HepG2 (cell line): Measurements from ENCODE around the gene PLCB1. TPM values are rescaled to one million over a fixed set of nuclear protein-coding genes. Genes with fewer than 3 reads are reported as not detected.

Experiments used
- CAMTA2 ChIP-seq: sonication (generic); formaldehyde crosslinking; IDR thresholded peaks from 2 replicates; pipeline ENCODE4 v1.4.0; 2020; ENCODE audit warnings: mild to moderate bottlenecking, missing genetic modification reagents, borderline replicate concordance
- CCAR2 ChIP-seq: fragments of 200-400 bp; formaldehyde crosslinking; optimal IDR thresholded peaks from 2 replicates; pipeline ENCODE3; 2018; ENCODE audit warnings: low read depth, mild to moderate bottlenecking, low read length, moderate library complexity
- IRF1 ChIP-seq: sonication (generic); formaldehyde crosslinking; IDR thresholded peaks from 2 replicates; pipeline ENCODE4 v1.4.0; 2020; ENCODE audit warnings: low read depth, mild to moderate bottlenecking, missing genetic modification reagents
- KLF12 ChIP-seq: sonication (generic); formaldehyde crosslinking; IDR thresholded peaks from 2 replicates; pipeline ENCODE4 v1.4.0; 2020; ENCODE audit warnings: missing genetic modification reagents, borderline replicate concordance
- KLF9 ChIP-seq: IDR thresholded peaks from 2 replicates; pipeline ENCODE4 v1.6.1; 2016; ENCODE audit warnings: low read depth
- PLRG1 ChIP-seq: fragments of 450-650 bp; conservative IDR thresholded peaks from 2 replicates; pipeline ENCODE4 v1.6.1; 2016
- SRSF1 ChIP-seq: fragments of 200-400 bp; formaldehyde crosslinking; optimal IDR thresholded peaks from 2 replicates; pipeline ENCODE3; 2017; ENCODE audit warnings: mild to moderate bottlenecking, low read depth, low read length, moderate library complexity
- TCF7L2 ChIP-seq: IDR thresholded peaks from 2 replicates; pipeline ENCODE4 v1.6.1; 2011; ENCODE audit warnings: mild to moderate bottlenecking, low read depth, low read length, moderate library complexity
- TFE3 ChIP-seq: IDR thresholded peaks from 2 replicates; pipeline ENCODE4 v1.6.1; 2016
- ZBED4 ChIP-seq: sonication (generic); formaldehyde crosslinking; IDR thresholded peaks from 2 replicates; pipeline ENCODE4 v1.4.0; 2020; ENCODE audit warnings: missing genetic modification reagents, borderline replicate concordance
- ZNF710 ChIP-seq: sonication (generic); formaldehyde crosslinking; IDR thresholded peaks from 2 replicates; pipeline ENCODE4 v1.5.0; 2020; ENCODE audit warnings: mild to moderate bottlenecking, missing genetic modification reagents, borderline replicate concordance
- polyA plus RNA-seq, 8 experiments: library from polyadenylated mRNA; depleted of rRNA in 3 of 8; stranded (reverse) in 7 of 8; unstranded in 1 of 8; fragments of >200 nt; fragmentation: Illumina TruSeq in 4 of 8; extraction: Trizol in 4 of 8; gene quantifications; 2 replicates each; pipeline versions ENCODE4 v1.2.1 to v1.2.3, GENCODE V29; 2011 to 2016; ENCODE audit warnings: low read depth in 4 of 8, missing spikeins in 1 of 8, mixed read lengths in 1 of 8; ENCODE audit not compliant: insufficient read depth in 1 of 8
- total RNA-seq, 5 experiments: library from RNA; depleted of rRNA; stranded (reverse); fragments of >200 nt; fragmentation: Illumina TruSeq; extraction: Trizol; gene quantifications; 2 replicates each; pipeline ENCODE4 v1.2.3, GENCODE V29; 2016; ENCODE audit warnings: low read depth in 1 of 5
- TF ChIP-seq, protein P1 (sequence below): sonication (generic); formaldehyde crosslinking; IDR thresholded peaks from 2 replicates; pipeline ENCODE4 v1.4.0; 2020; ENCODE audit warnings: missing genetic modification reagents, borderline replicate concordance
- TF ChIP-seq, protein P2 (sequence below): sonication (generic); formaldehyde crosslinking; IDR thresholded peaks from 2 replicates; pipeline ENCODE4 v1.4.0; 2020; ENCODE audit warnings: missing genetic modification reagents, low read depth, mild to moderate bottlenecking, borderline replicate concordance
- TF ChIP-seq, protein P3 (sequence below): sonication (generic); formaldehyde crosslinking; IDR thresholded peaks from 2 replicates; pipeline ENCODE4 v1.8.1; 2023; ENCODE audit warnings: mild to moderate bottlenecking, missing genetic modification reagents

Gene PLCB1
- total and polyA plus RNA-seq, 2 of the 13 experiments (the other 11 are each of a cell fraction or from before 2014, with no cell fraction given), result 42.4 to 55.9 TPM

- no peak for TF ChIP-seq IRF1
- TF ChIP-seq CAMTA2, result no peak
- TF ChIP-seq TCF7L2, result peak; percentile 96
- no peak for TF ChIP-seq CCAR2
- no peak for TF ChIP-seq KLF12 (CRISPR knock-in tag)
- TF ChIP-seq SRSF1, result no peak
- no peak for TF ChIP-seq PLRG1
- TF ChIP-seq ZNF710 (CRISPR knock-in tag), result peak; percentile 97
- TF ChIP-seq, protein P1, sequence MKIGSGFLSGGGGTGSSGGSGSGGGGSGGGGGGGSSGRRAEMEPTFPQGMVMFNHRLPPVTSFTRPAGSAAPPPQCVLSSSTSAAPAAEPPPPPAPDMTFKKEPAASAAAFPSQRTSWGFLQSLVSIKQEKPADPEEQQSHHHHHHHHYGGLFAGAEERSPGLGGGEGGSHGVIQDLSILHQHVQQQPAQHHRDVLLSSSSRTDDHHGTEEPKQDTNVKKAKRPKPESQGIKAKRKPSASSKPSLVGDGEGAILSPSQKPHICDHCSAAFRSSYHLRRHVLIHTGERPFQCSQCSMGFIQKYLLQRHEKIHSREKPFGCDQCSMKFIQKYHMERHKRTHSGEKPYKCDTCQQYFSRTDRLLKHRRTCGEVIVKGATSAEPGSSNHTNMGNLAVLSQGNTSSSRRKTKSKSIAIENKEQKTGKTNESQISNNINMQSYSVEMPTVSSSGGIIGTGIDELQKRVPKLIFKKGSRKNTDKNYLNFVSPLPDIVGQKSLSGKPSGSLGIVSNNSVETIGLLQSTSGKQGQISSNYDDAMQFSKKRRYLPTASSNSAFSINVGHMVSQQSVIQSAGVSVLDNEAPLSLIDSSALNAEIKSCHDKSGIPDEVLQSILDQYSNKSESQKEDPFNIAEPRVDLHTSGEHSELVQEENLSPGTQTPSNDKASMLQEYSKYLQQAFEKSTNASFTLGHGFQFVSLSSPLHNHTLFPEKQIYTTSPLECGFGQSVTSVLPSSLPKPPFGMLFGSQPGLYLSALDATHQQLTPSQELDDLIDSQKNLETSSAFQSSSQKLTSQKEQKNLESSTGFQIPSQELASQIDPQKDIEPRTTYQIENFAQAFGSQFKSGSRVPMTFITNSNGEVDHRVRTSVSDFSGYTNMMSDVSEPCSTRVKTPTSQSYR (CRISPR knock-in tag), result peak; percentile 59; the same call in 1 of the 2 replicates
- peak; percentile 64; the same call in 1 of the 2 replicates for TF ChIP-seq ZBED4
- TF ChIP-seq, protein P2, sequence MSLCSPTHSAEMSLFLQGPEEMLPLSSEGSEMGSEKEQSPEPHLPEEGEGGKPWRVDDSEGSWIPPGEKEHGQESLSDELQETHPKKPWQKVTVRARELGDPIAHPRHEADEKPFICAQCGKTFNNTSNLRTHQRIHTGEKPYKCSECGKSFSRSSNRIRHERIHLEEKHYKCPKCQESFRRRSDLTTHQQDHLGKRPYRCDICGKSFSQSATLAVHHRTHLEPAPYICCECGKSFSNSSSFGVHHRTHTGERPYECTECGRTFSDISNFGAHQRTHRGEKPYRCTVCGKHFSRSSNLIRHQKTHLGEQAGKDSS (CRISPR knock-in tag), result 0 out of 2 replicates have a peak, but pooled peaks have one; percentile 41
- peak; percentile 59 for TF ChIP-seq TFE3 (CRISPR knock-in tag)
- TF ChIP-seq, protein P3, sequence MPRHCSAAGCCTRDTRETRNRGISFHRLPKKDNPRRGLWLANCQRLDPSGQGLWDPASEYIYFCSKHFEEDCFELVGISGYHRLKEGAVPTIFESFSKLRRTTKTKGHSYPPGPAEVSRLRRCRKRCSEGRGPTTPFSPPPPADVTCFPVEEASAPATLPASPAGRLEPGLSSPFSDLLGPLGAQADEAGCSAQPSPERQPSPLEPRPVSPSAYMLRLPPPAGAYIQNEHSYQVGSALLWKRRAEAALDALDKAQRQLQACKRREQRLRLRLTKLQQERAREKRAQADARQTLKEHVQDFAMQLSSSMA (CRISPR knock-in tag), result no peak
- TF ChIP-seq KLF9 (CRISPR knock-in tag), result peak; percentile 90
These were observed 118.6 kb downstream of the PLCB1 start (continued) for GRCh38 chr20:8250539-8251200.
